ENCODE results near the gene MBD3L4. TPM values are rescaled to one million over a fixed set of nuclear protein-coding genes. Genes with fewer than 3 reads are reported as not detected.
"Not testable (repeated sequence)": the region's sequence is repeated elsewhere in the genome, so short reads cannot be mapped to it uniquely, and the experiment has no call there.

Gene MBD3L4
- not detected in 2 replicates for total RNA-seq

DNA sequence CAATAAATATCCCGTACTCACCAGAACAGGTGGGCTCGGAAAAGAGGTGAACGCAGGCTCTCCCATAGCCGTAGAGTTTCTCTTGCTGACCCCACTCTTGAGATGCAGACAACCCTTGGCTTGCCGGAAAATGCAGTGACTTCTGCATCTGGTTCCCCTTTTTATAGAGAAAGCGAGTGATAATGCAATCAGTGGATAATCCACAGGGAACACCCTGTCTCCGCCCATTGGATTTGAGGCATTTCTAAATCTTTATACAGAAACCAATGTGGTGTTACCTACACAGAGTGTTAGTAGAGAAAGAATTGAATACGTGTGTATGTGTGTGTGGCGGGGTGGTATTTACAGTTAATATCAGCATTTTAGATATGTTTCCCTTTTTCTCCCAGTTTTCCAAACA, at the start of gene MBD3L4:
Gene MBD3L4, minus strand, starts transcription at position 101 of the 400 bp plus-strand sequence. Its CDS starts 35 bp downstream, at position 66.
- H3K36me3 ChIP-seq (ENCODE audit: control insufficient read depth, insufficient read depth, low read length); H3K27me3 ChIP-seq (ENCODE audit: control insufficient read depth, insufficient read depth, low read length); H3K4me3 ChIP-seq (ENCODE audit: low read depth, low read length); DNase-seq (ENCODE audit: low read depth): not testable (repeated sequence)

DNA sequence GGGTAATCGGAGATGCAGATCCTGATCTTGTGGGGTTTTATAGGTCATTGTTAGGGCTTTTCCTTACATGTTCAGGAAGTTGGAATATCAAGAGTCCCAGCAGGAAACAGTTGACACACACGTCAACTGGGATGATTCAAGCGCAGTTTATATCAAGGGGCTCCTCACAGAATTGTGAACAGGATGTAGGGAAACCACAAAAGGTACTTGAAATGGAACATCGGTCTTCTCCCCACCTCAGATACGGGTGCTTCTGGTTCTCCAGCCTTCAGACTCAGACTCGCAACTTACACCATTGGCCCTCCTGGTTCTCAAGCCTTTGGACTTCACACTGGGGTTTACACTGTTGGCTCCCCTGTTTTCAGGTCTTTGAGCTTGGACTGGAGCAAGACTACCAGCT, 49.0 kb upstream of the MBD3L4 start:
- Histone ChIP-seq H3K4me3 (ENCODE audit: low read depth, low read length) (no peak overlapping the region), H3K36me3 (ENCODE audit: control insufficient read depth, insufficient read depth, low read length) (no peaks in the 10 kb centered on the region), H3K27me3 (ENCODE audit: control insufficient read depth, insufficient read depth, low read length) (no peaks in the 10 kb centered on the region)
- no peak for DNase-seq (ENCODE audit: low read depth)
- TF ChIP-seq, protein P1, sequence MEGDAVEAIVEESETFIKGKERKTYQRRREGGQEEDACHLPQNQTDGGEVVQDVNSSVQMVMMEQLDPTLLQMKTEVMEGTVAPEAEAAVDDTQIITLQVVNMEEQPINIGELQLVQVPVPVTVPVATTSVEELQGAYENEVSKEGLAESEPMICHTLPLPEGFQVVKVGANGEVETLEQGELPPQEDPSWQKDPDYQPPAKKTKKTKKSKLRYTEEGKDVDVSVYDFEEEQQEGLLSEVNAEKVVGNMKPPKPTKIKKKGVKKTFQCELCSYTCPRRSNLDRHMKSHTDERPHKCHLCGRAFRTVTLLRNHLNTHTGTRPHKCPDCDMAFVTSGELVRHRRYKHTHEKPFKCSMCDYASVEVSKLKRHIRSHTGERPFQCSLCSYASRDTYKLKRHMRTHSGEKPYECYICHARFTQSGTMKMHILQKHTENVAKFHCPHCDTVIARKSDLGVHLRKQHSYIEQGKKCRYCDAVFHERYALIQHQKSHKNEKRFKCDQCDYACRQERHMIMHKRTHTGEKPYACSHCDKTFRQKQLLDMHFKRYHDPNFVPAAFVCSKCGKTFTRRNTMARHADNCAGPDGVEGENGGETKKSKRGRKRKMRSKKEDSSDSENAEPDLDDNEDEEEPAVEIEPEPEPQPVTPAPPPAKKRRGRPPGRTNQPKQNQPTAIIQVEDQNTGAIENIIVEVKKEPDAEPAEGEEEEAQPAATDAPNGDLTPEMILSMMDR (IDR thresholded peaks at IDR 0.05; ENCODE audit: insufficient read depth, low read length, poor library complexity, severe bottlenecking): no peak

DNA sequence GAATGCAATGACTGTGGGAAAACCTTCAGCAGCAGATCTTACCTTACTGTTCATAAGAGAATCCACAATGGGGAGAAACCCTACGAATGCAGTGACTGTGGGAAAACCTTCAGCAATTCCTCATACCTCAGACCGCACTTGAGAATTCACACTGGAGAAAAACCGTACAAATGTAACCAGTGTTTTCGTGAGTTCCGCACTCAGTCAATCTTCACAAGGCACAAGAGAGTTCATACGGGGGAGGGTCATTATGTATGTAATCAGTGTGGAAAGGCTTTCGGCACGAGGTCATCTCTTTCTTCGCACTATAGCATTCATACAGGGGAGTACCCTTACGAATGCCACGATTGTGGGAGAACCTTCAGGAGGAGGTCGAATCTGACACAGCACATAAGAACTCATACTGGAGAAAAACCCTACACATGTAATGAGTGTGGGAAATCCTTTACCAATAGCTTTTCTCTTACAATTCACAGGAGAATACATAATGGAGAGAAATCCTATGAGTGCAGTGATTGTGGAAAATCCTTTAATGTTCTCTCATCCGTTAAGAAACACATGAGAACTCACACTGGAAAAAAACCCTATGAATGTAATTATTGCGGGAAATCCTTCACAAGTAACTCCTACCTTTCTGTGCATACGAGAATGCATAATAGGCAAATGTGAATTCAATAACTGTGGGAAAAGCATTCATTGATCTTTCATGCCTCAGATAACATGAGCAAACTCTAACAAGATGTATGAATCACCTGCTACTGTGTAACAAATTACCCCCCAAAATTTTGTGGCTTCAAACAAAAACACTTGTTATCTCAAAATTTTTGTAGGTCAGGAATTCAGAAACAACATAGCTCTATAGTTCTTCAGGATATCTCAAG, 43.3 kb upstream of the MBD3L4 start:
- TF ChIP-seq, protein P1 (IDR thresholded peaks at IDR 0.05; ENCODE audit: insufficient read depth, low read length, poor library complexity, severe bottlenecking): no peak
- Histone ChIP-seq H3K4me3 (ENCODE audit: low read depth, low read length) (no peak overlapping the region), H3K27me3 (ENCODE audit: control insufficient read depth, insufficient read depth, low read length) (no peaks in the 10 kb centered on the region), H3K36me3 (ENCODE audit: control insufficient read depth, insufficient read depth, low read length) (peaks cover 8% of the 10 kb centered on the region)
- DNase-seq (ENCODE audit: low read depth): no peak

DNA sequence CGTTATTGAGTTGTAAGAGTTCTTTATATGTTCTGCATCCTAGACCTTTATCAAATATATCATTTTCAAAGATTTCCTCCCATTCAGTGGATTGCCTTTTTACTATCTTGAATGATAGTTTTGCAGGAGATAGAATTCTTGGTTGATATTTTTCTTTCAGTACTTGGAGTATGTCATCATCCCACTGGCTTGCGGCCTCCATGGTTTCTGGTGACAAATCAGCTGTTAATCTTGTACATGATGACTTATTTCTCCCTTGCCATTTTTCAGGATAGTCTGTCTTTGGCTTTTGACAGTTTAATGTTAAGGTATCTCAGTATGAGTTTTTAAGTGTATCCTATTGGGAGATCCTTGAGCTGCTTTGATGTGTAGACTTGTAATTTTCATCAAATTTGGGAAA, 38.0 kb upstream of the MBD3L4 start:
- DNase-seq (ENCODE audit: low read depth): no peak
- Histone ChIP-seq H3K27me3 (ENCODE audit: control insufficient read depth, insufficient read depth, low read length) (no peaks in the 10 kb centered on the region), H3K36me3 (ENCODE audit: control insufficient read depth, insufficient read depth, low read length) (peaks cover 10% of the 10 kb centered on the region), H3K4me3 (ENCODE audit: low read depth, low read length) (no peak overlapping the region)
- TF ChIP-seq, protein P1 (IDR thresholded peaks at IDR 0.05; ENCODE audit: insufficient read depth, low read length, poor library complexity, severe bottlenecking): no peak

DNA sequence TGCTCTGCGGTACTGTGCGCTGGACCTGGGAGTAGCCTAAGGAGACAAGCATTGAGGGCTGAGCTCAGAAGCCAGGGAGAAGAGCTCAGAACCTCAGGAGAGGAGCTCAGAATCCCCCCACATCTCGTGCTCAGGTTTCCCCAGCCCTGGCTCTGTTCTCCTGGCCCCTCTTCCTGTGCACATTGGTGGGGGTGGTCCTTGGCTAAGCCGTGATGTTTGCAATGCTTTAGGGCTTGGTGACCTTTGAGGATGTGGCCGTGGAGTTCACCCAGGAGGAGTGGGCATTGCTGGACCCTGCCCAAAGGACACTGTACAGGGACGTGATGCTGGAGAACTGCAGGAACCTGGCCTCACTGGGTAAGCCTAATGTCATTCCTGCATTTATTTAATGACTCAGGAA, 36.2 kb upstream of the MBD3L4 start:
- no peaks in the 10 kb centered on the region for H3K27me3 ChIP-seq (ENCODE audit: control insufficient read depth, insufficient read depth, low read length)
- peaks cover 9% of the 10 kb centered on the region for H3K36me3 ChIP-seq (ENCODE audit: control insufficient read depth, insufficient read depth, low read length)
- H3K4me3 ChIP-seq (ENCODE audit: low read depth, low read length): no peak overlapping the region
- TF ChIP-seq, protein P1 (IDR thresholded peaks at IDR 0.05; ENCODE audit: insufficient read depth, low read length, poor library complexity, severe bottlenecking): no peak
- DNase-seq (ENCODE audit: low read depth): no peak

DNA sequence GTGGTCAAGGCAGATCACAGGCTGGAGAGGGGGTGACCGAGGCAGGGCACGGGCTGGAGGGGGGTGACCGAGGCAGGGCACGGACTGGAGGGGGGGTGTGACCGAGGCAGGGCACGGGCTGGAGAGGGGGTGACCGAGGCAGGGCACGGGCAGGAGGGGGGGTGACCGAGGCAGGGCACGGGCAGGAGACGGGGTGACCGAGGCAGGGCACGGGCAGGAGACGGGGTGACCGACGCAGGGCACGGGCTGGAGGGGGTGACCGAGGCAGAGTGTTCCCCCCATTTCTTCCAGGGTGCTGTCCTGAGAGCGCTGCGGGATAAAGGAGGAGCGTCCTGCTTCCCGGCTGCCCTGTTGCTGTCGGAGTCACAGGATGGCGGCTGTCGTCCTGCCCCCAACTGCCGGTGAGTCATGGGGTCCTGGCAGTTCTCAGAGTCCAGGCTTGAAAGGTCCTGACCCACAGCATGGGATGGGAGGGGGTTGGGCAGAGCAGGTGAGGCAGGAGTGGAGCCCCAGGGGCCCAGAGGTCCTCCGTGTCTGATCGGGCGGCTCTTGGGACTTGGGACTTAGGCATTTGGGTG, 34.8 kb upstream of the MBD3L4 start:
- TF ChIP-seq, protein P1 (IDR thresholded peaks at IDR 0.05; ENCODE audit: insufficient read depth, low read length, poor library complexity, severe bottlenecking): no peak
- Histone ChIP-seq H3K27me3 (ENCODE audit: control insufficient read depth, insufficient read depth, low read length) (no peaks in the 10 kb centered on the region), H3K36me3 (ENCODE audit: control insufficient read depth, insufficient read depth, low read length) (peaks cover 8% of the 10 kb centered on the region), H3K4me3 (ENCODE audit: low read depth, low read length) (no peak overlapping the region)
- no peak for DNase-seq (ENCODE audit: low read depth)
